Activated CD4-positive, alpha-beta T cell treated with anti-CD3 and anti-CD28 coated beads for 24 hours (primary cell): ENCODE measurements around the gene TXK.

Experiments used
- DNase-seq, 2 donors: peaks; one replicate each; pipeline ENCODE4 v3.0.0-alpha.2; 2020; ENCODE audit warnings: low read depth in 2 of 2

The TXK gene

DNA sequence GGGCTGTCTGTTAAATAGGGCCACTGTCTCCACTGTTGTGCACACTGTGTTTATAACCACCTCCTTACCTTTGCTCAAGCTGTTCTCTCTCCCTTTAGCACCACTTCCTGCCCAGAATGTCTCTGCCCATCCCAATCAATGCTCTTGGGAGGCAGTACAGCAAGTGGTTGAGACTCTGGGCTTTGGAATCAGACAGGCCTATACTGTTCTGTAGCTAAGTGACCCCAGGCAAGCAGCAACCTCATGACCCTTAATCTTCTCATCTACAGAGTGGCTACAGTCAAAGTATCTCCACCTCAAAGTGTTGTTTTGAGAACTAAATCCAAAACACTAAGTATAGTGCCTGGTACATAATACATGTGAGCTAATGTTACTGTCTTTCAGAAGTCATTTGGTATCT, 3.8 kb upstream of the TXK start:
- DNase-seq: no peak

- no peak for DNase-seq
These were observed 381 bp downstream of the TXK start for GRCh38 chr4:48133669-48134068.

GRCh38 chr4:48131736-48132135, 2.3 kb downstream of the TXK start:
- no peak for DNase-seq

- DNase-seq: no peak
These were observed 4.0 kb downstream of the TXK start for GRCh38 chr4:48130100-48130499.

DNA sequence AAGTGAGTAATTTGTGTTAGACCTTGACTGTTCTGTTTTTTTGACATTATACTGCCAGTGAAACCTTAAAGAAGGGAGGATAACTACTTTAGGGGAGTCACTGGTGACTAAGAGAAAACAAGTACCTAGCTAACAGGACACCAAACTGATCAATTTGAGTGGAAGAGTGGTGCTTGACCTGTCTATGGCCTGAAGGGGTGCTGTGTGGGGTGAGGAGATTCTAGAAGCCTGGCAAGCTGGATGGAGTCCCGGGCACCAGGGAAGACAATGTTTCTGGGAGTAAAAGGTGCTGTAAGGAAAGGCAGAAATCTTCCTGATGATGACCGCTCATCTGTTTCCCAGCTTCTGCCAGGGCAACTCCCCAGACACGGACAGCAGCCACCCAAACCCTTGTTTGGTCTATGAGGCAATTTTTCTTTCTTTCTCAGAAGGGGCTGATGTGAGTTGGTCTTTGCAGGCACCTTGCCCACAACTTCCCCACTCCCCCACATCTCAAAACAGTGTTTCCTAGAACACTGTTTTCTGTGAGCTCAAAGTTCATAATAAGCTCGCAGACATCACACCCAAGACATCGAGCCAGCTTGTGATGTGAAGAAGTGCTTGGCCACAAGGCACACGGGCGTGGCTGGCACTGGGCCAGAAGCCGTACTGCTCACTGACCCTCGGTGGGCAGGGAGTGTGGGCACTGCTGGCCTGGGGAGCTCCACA, 4.6 kb downstream of the TXK start:
- DNase-seq: no peak

- peak; percentile 53 to 60 for DNase-seq
These were observed 6.2 kb downstream of the TXK start for GRCh38 chr4:48127682-48128404.

DNA sequence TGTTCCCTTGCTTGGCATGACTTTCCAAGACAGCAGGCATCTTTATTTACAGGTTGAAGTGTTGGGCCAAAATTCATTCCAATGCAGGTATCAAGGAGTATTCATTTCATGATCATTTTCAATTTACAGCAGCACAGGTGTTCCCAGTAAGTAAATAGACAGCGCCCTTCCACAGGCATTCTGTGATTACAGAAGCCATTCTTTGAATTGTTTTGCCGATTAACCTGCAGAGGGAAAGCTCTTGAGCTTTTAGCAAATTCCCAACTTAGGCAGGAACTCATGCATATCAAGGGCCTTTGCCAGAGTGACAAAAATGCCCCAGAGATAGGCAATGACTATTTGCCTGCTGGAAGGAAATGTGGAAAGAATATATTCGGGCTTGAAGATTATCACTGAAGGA, 6.8 kb downstream of the TXK start:
- DNase-seq: no peak

GRCh38 chr4:48126621-48127020, 7.4 kb downstream of the TXK start:
- DNase-seq: no peak

- no peak for DNase-seq
These were observed 9.2 kb downstream of the TXK start for GRCh38 chr4:48124870-48125269.

GRCh38 chr4:48122756-48123155, 11.3 kb downstream of the TXK start:
- DNase-seq: no peak

DNA sequence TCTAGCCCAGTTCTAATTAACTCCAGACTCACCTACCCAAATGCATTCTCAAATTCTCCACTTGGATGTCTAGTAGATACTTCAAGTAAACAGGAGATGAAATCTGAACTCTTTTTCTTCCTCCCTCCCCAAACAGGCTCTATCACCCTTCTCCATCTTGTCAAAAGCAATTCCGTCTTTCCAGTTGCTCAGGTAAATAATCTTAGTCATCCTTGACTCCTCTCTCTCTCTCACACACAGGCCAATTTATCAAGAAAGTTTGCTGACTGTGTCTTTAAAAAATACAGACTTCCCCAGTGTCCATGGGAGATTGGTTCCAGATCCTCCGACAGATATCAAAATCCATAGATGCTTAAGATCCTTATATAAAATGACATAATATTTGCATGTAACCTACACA, 12.9 kb downstream of the TXK start:
- DNase-seq: no peak

GRCh38 chr4:48120132-48120531, 13.9 kb downstream of the TXK start:
- DNase-seq: no peak

- no peak for DNase-seq
These were observed 14.4 kb downstream of the TXK start for GRCh38 chr4:48119646-48120045.

- no peak for DNase-seq
These were observed 16.0 kb downstream of the TXK start for GRCh38 chr4:48118081-48118480.

GRCh38 chr4:48116582-48116981, 17.5 kb downstream of the TXK start:
- DNase-seq: no peak

DNA sequence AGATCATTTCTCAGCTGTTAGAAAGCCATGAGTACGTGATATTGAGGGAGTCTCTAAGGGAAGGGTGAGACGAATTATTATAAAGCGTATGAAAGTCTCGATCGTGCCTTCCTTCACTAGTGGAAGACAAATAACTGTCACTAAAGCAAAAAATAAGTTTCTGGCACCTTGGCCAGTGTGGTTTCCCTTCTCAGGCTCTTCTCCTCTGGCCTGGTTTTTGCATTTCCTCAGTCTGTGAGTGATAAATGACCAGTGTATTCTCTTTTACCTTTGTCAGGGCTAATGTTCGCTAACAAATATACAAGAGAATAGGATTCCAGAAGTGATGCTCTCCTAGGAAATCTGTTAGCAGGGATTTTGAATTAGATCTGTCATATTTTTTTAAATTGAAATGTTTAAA, 19.6 kb downstream of the TXK start:
- DNase-seq: no peak

DNA sequence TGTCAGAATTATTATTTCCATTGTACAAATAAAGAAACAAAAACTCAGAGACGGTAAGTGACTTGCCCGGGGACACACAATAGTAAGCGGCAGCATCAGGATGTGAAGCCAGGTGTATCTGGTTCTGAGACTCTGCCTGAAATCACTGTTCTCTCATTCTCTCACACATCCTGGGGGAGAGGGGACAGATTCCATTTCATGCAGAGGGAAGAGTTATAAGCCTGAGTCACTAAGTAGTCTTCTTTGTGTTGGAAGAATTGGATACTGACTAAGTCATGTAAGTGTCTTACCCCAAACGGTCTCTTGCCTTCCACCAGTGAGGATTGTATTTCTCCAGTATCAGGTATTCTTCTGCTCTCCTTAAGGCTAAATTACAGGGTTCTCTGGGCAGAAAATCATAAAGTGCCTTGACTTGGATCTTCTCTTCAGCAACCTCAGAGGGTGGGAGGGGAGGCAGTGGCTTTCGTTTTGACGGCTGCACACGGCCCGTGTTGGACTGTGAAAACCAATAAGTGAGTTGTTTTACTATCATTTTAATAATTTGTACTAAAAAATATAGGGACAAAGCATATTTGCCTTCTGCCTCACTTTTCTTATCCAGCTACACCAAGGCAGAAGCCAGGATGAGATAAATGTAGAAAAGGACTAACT, 21.9 kb downstream of the TXK start:
- no peak for DNase-seq

- DNase-seq: no peak
These were observed 23.5 kb downstream of the TXK start for GRCh38 chr4:48110452-48110978.

- no peak for DNase-seq
These were observed 24.4 kb downstream of the TXK start for GRCh38 chr4:48109413-48110263.

DNA sequence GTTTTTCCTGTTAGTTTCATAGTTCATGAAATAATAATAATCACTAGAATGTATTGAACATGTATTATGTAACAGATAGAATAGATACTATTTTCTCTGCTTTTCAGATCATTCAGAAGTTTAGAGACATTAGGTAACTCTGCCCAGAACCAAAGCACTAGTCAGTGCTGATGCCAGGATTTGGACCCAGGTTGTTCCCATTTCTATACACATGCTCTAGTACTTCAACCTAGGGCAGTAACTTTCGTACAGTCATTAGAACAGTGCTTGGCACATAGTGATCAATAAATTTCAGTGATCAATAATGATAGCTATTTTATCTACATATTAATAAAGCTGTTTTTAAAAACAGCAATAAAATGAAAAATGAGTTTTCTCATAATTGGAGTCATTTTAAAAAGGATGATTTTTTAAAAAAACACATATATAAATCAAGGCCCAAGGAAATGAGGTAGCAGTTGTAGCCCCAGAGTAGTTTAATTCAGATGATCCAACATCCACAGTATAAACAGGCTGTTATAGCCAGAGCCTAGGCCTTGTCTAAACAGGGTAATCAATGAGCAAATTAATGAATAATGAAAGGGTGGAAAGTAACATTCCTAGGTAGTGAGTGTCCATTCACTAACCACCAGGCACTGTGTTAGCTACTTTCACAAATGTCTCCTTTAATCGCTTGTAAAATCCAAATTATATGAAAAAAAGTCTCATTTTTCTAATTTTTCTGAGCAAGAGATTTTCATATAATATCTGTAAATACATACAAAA, 25.6 kb downstream of the TXK start:
- no peak for DNase-seq

DNA sequence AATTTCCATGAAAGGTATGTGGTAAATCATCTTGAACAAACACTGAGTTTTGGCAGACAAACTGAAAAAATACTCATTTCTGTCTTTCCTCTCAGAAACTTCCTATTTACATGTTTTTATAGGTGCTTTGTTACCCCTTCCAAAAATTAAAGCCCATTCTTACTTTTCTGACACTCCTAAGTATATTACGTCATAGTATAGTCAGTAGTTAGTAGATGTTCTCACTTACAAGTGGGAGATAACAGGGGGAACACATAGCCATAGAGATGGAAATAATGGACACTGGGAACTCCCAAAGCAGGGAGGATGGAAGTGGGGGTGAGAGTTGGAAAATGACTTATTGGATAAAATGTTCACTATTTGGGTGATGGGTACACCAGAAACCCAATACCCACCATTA, 28.8 kb downstream of the TXK start:
- no peak for DNase-seq
